Adipose tissue (tissue), 3 donors: ENCODE results near the gene CAPZB. TPM values are rescaled to one million over a fixed set of nuclear protein-coding genes. Genes with fewer than 3 reads are reported as not detected.
A peak's percentile ranks its signal among the peaks of the same experiment; 100 is the strongest.
"Not testable (repeated sequence)": the region's sequence is repeated elsewhere in the genome, so short reads cannot be mapped to it uniquely, and the experiment has no call there.

Experiments used
- H3K27ac ChIP-seq: one replicate; pipeline ENCODE4 v1.5.1; 2013; ENCODE audit warnings: low read depth, low read length
- whole genome bisulfite sequencing, 3 donors: extraction: QIAGEN DNeasy Blood & Tissue Kit; methylation state at CpG; one replicate each; pipeline ENCODE4 v1.1.7; 2013; 5-methylcytosine and 5-hydroxymethylcytosine counted together
- polyA plus RNA-seq, 3 donors: library from polyadenylated mRNA; stranded (reverse); fragments of 200-250 nt; gene quantifications; one replicate each; pipeline ENCODE4 v1.2.3, GENCODE V29; 2013
- donor health status: healthy with polysubstance abuse.
- donor health status: Bipolar disorder and iron deficiency.
- donor health status: healthy.

CAPZB gene
- polyA plus RNA-seq, 3 donors: 69.7 to 265 (median 214) TPM

DNA sequence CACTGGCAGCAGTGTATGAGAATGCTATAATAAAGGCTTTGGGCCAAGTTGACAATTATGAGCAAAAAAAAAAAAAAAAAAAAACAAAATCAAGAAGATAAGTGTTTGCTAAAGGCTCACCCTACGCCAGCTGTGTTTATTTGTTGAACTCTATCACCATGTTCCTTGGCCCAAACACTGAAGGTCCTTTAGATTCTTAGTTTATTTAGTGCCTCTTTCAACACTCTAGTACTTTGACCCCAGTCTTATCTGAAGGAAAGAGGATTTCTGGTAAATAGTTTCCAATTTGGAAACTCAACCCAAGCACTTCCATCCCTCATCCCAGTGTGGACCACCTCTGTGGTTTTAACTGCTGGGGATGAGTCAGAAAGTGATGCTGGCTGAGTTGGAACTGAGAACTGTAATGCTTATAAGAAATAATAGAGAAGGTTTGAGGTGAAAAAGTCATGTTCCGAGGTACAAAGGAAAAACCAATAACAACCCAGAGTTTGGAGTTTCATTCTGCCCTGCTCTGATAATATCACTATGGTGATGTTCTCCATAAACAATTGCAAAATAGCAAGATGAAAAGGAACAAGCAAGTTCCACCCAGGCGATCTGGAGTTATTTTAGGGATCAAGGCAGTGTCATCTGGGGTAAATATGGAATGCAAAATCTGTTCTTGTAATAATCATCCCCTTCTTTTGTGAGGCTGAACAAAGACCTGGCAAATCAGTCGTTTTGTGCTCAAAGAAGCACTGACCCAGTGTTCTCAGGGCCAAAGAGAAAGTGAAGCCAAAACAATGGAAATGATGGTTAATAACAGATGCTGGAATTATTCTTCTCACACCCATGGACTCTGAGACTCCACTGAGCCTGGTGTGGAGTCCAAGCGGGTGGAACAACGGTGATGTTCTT is 19.7 kb upstream of the CAPZB start:
- H3K27ac ChIP-seq: peak overlapping the region; percentile 30
- WGBS, 3 donors: 21 to 42% (median 29%) methylated on average over 6 of the region's 6 CpGs

DNA sequence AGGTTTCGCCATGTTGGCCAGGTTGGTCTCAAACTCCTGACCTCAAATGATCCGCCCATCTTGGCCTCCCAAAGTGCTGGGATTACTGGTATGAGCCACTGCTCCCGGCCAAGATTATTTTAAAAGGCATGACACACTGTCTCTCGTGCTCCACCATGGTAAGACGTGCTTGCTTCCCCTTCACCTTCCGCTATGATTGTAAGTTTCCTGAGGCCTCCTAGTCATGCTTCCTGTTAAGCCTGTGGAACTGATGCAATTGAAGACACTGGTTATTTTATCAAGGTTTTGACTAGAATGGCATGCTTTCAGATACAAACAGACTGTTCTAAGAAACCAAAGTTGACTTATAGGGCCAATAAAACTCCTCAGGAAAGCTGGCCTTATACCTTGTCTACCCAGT is 16.9 kb upstream of the CAPZB start:
- 70 to 91% (median 83%) methylated on average over 6 of the region's 6 CpGs for WGBS, 3 donors
- H3K27ac ChIP-seq: not testable (repeated sequence)

DNA sequence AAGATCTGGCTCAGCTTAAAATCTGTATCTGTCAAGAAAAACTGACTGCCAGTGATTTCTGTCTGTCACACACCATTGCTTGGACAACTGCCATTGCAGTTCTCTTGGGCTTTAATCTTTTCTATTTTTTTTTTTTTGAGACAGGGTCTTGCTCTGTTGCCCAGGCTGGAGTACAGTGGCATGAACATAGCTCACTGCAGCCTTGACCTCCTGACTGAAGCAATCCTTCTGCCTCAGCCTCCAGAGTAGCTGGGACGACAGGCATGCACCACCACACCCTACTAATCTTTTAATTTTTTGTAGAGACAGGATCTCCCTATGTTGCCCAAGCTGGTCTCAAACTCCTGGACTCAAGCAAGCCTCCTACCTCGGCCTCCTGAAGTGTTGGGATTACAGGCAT is 14.5 kb upstream of the CAPZB start:
- 91 to 94% (median 92%) methylated on average over 2 of the region's 2 CpGs for WGBS, 3 donors
- not testable (repeated sequence) for H3K27ac ChIP-seq

DNA sequence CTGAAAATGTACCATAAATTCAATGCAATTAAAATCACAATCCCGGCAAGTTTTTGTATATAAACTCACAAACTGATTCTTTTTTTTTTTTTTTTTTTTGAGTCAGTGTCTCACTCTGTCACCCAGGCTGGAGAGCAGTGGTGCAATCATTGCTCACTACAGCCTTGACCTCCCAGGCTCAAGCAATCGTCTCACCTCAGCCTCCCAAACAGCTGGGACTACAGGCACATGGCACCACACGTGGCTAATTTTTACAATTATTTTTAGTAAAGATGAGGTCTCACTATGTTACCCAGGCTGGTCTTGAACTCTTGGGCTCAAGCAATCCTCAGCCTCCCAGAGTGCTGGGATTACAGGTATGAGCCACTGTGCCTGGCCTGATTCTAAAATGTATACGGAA is 12.1 kb upstream of the CAPZB start:
- H3K27ac ChIP-seq: not testable (repeated sequence)
- 69 to 90% (median 79%) methylated on average over 4 of the region's 4 CpGs for WGBS, 3 donors

DNA sequence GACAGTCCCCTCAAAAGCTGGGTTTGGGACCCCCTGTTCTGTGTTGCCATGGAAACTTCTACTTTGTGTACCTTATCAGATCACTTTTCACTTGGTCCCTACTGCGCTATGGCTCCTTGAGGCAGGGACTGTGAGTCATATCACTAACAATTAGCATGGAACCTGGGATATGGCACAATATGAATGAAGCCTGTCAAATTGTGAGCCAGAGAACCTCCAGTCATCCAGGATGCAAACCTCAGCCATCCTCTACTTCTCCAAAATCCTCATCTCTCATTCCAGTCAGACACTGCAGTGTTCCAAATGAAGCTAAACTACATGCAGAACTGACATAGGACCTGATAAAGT is 11.2 kb upstream of the CAPZB start:
- 91 to 100% (median 93%) methylated on average over 1 of the region's 1 CpG for WGBS, 3 donors
- H3K27ac ChIP-seq: no peak overlapping the region

DNA sequence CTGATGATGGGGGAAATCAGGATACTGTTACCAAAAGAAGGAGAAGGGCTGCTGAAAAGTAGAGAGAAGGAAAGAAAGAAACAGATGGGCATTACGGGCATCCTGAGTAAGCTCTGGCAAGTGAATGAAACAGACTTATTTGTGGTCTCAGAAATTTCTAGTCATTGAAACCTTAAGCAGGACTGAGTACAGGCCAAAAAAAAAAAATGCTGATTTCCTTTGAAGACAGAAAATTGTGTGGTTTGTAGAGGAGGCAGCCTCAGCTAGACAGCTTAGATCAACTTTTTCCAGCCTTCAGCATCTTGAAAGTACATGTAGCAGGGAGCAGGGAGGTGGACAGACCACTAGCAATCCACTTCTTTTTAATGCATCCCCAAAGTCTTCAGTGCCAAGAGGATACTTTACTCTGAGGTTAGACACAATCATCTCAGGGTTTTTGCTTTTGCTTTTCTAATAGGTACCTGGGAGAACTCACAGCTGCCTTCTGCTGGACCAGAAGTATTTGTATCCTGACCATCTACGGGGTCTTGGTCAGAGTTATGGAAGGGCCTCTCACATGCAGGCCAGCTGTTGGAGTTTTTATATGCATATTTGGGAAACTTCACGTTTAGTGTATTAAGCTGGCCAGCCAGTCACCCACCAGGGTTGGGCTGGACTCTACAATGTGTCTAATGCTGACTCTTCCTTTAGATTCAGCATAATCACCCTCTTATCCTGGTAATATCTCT is 10.6 kb upstream of the CAPZB start:
- WGBS, 3 donors: 27 to 41% (median 29%) methylated on average over 3 of the region's 3 CpGs

DNA sequence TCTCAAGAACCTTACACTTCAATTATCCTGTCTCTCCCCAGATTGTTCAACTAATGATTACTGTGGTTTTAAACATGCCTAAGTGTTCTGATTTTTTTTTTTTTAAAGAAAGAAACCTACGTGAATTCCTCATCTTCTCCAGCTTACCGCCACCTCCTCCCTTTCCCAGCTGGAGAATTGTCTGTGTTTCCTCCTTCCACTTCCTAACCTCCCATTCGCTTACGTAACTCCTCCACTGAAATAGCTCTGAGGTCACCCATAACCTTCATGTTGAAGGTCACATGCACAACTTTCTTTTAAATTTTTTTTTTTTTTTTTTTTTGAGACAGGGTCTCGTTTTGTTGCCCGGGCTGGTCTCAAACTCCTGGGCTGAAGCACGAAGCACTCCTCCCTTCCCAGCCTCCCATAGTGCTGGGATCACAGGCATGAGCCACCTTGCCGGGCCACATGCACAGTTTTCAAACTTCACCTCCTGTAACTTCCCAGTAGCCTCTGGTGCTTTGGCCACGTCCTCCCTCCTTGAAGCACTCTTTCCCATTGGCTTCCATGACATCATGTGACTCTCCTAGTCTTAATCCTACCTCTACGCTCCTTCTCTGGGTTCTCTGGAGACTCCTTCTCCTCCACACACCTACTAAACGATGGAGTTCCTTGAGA is 9.8 kb upstream of the CAPZB start:
- WGBS, 3 donors: 55 to 80% (median 65%) methylated on average over 11 of the region's 11 CpGs
- peak overlapping the region; percentile 83 for H3K27ac ChIP-seq

More for the DNA sequence above, 10.6 kb upstream of the CAPZB start:
- H3K27ac ChIP-seq: peak overlapping the region; percentile 83

DNA sequence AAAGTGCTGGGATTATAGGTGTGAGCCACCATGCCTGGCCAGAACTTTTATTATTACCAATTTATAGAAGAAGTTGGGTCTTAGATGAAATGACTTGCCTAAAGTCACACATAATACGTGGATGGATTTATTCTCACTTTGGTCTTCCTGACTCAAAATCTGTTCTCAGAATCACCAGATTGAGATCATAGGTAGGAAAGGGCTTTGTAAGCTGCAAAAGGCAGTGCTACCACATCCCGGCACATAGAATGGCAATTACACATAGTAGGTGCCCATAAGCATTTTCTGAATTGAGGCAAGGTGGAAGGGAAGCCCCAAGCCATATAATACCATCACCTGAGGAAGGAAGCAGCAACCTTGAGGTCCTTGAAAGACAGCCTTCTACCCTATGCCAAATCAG is 8.2 kb upstream of the CAPZB start:
- H3K27ac ChIP-seq: no peak overlapping the region
- 49 to 90% (median 87%) methylated on average over 2 of the region's 2 CpGs for WGBS, 3 donors

DNA sequence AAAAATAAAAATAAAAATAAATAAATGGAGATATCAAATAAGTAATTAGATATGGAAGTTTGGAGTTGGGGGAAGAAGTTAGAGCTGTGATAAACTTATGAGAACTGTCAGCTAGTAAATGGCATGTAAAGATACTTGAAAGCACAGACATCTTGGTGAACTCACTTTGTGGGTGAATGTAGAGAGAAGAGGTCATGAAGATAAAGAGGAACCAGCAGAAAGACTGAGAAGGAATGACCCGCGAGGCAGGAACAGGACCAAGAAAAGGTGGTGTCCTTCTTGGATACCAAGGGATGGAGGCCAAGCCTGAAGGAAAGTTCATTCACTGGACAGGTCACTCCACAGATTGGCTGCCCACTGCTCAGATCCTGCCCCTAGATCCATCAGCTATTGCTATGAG is 4.7 kb upstream of the CAPZB start:
- 56 to 90% (median 79%) methylated on average over 2 of the region's 2 CpGs for WGBS, 3 donors

DNA sequence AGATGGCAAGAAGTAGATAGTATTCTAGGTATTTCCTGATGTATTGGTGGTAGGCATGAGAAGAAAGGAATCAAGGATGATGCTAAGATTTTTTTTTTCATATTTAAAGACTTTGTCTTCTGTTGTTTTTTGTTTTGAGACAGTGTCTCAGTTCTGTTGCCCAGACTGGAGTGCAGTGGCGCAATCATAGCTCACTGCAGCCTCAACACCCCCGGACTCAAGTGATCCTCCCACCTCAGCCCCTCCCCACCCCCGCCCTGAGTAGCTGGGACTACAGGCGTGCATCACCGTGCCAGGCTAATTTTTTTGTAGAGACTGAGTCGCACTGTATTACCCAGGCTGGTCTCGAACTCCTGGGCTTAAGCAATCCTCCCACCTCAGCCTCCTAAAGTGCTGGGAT is 2.8 kb upstream of the CAPZB start:
- H3K27ac ChIP-seq: no peak overlapping the region
- WGBS, 3 donors: 67 to 84% (median 74%) methylated on average over 7 of the region's 7 CpGs

More for the DNA sequence above, 4.7 kb upstream of the CAPZB start:
- no peak overlapping the region for H3K27ac ChIP-seq

DNA sequence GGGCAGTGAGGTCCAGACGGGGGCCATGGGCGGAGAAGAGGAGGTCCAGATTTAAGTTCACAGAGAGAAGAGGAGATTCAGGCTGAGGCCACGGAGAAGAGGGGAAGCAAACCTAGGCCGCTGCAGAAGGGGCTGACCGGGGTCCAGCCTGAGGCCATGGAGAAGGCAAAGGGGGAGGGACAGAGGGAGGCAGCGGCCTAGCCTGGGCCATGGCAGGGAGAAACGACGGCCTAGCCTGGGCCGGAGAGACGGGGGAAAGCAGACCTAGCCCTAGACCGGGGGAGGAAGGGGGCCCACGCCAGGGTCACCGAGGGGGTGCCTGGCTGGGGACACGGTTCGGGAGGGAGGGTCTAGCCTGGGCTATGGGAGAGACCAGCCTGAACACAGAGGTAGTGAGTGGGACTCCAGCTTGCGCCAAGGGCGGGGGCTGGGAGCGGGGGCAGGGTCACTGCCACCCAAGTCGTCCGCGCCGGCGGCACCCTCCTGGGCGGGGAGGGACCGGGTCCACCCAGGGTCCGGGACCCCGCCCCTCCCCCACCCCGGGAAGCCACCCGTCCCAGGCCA is 459 bp downstream of the CAPZB start:
- WGBS, 3 donors: 0 to 2% (median 1%) methylated on average over 21 to 29 of the region's 29 CpGs
- peak overlapping the region; percentile 91 for H3K27ac ChIP-seq

DNA sequence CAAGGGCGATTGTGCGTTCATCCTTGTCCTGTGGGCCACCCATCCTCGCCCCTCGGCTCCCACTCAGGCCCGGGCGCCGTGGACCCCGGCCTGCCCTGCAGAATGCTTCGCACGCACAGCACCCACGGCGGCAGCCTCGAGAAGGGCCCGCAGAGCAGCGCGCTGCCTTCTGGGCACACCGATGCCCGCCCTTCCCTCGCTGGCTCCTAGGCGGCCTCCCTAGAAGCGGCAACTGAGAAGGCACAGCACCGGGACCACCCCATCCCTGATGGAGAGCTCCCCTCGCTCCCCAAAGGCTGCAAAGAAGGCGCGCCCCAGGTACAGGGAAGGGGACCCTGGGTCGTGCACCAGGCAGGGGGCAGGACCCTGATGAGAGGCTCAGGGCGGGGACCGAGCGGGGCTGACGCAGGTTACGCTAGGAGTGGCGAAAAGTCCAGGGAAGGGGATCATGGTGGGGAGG is 971 bp downstream of the CAPZB start:
- WGBS, 3 donors: 2 to 4% (median 2%) methylated on average over 32 of the region's 32 CpGs
- H3K27ac ChIP-seq: no peak overlapping the region

DNA sequence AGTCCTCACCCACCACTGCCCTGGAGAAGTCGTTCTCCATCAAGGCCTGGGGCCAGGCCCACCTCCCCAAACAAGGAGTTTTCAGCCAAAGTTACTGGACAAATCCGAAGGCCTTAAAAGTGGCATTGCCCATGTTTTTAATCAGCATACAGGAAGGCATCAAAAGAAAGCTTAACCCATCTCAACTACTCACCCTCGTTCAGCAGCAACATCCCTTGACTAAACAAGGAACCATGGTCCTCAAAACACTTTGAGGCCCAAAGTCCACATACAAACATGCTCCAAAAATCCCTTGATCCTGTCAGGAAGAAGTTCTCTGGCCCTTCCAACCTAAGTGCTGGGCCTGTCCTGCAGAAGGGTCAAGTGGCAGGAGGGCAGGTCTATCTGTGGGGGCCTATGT is 1.6 kb downstream of the CAPZB start:
- whole genome bisulfite sequencing, 3 donors: 50 to 58% (median 56%) methylated on average over 3 of the region's 3 CpGs
- H3K27ac ChIP-seq: no peak overlapping the region

DNA sequence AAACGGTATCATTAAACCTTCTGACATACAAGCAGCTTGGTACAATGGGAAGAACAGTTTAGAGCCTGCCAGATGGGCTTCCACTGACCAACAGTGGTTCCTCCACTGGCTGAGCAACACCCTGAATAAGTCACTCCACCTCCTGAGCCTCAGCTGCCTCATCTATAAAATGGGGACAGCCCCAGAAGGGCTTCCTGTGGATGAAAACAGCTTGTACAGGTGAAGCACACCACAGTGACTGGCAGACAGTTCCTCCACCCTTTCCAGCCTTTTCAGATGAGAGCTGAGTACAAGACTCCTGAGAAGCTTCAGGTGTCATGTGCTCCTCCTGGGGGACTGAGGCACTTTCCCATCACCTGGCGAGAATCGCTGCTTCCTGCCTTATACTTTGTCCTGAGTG is 2.1 kb downstream of the CAPZB start:
- 43 to 67% (median 66%) methylated on average over 3 of the region's 3 CpGs for WGBS, 3 donors
- H3K27ac ChIP-seq: no peak overlapping the region

DNA sequence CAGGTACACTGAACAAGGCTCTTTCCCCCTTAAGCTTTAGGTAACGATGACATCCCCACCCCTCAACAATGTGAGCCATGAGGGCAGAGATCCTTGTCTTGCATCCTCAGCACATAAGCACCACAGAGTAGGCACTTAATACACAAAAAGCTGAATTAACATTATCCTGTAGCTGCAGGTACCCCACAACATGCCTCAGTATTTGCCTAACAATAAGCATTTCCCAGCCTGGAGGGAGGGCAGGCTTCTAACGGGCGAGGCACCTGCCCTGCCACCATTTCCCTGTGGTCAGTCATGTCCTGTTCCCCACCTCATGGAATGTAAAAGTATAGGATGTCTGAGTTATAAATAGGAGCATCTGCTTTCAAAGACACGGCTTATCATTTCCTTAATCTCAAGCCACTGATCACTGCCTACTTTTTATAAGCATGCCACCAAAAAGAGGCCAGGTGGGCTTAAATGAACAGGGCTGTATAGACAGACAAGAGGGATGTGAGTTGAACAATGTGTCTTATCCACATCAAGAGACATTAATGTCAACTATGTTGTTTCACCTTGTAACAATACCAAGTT is 3.4 kb downstream of the CAPZB start:
- WGBS, 3 donors: 50 to 77% (median 55%) methylated on average over 4 of the region's 4 CpGs
- no peak overlapping the region for H3K27ac ChIP-seq

DNA sequence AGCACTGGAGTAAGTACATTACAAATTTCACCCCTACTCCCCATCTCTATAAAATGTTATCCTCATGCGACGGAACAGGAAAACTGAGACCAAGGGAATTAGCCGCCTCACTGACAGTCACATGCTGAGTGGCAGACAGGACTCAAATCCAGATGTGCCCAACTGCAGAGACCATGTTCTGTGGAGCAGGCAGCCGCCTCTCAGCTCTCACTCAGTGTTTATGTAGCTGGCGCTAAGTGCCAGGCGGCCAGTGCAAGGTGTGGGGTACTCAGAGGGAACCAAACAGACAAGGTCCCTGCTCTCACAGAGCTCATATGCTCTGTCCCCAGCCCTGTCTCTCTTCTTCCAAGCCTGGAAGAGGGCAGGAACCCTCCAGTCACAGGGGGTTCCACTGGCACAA is 5.1 kb downstream of the CAPZB start:
- WGBS, 3 donors: 81 to 95% (median 90%) methylated on average over 6 of the region's 6 CpGs
- H3K27ac ChIP-seq: no peak overlapping the region

DNA sequence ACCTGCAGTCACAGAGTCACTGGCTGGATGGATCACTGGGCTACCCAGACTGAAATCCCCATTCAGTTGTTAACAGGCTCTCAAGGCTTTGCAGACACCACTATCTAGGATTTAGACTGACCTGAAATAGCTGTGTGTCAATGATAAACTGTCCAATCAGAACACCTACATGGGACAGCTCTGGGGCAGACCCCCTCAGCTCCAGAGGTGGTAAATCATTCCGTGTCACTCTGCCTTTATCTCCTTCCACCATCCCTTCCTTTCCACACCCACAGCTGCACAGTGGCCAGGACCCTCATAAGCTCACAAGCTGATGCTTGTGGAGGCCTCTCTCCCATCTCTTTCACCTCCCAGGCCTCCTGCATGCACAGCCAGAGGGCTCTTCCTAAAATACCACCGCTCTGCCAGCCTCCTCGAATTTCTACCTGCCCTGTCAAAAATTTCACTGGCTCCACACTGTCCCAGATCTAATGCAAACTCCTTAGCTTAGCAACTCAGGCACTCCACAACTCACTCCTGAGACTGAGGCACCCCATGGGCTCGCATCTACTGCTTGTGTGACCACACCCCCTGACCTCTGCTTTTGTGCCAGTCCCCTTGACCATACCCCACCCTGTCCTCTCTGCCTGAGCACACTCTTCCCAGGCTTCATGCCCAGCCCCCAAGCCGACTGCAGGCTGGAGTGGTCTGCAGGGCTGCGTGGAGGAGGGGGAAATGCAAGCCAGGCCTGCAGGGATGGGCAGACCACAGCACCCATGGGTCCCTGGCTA is 5.8 kb downstream of the CAPZB start:
- no peak overlapping the region for H3K27ac ChIP-seq
- 39 to 68% (median 54%) methylated on average over 6 of the region's 6 CpGs for WGBS, 3 donors

DNA sequence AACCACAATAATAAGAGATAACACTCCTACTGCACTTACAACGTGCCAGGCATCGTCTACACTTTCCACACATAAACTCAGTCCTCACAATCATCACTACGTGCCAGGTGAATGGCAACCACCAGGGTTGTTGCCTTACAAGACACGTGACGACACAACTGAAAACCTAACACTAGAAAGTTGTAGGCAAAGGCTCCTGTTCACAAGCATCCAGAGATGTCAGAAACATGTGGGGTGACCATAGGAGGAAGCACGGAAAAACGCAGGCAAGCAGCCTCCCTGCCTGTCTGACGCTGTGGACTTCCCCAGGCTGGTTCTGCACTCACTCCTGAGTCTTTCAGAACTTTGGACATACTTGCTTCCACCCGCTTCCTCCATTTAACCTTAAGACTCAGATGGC is 7.0 kb downstream of the CAPZB start:
- WGBS, 3 donors: 45 to 70% (median 48%) methylated on average over 9 of the region's 9 CpGs
- H3K27ac ChIP-seq: no peak overlapping the region
